HG03064 (cell line): ENCODE measurements around the gene RRM1.
A peak's percentile ranks its signal among the peaks of the same experiment; 100 is the strongest.
"Not testable (repeated sequence)": the region's sequence is repeated elsewhere in the genome, so short reads cannot be mapped to it uniquely, and the experiment has no call there.

ENCODE experiments used
- ATAC-seq: cut with Tn5 transposase; IDR thresholded peaks from one replicate; pipeline ENCODE4 v1.9.1; 2021; ENCODE audit warnings: low read depth; ENCODE audit not compliant: unreplicated experiment

The RRM1 gene

DNA sequence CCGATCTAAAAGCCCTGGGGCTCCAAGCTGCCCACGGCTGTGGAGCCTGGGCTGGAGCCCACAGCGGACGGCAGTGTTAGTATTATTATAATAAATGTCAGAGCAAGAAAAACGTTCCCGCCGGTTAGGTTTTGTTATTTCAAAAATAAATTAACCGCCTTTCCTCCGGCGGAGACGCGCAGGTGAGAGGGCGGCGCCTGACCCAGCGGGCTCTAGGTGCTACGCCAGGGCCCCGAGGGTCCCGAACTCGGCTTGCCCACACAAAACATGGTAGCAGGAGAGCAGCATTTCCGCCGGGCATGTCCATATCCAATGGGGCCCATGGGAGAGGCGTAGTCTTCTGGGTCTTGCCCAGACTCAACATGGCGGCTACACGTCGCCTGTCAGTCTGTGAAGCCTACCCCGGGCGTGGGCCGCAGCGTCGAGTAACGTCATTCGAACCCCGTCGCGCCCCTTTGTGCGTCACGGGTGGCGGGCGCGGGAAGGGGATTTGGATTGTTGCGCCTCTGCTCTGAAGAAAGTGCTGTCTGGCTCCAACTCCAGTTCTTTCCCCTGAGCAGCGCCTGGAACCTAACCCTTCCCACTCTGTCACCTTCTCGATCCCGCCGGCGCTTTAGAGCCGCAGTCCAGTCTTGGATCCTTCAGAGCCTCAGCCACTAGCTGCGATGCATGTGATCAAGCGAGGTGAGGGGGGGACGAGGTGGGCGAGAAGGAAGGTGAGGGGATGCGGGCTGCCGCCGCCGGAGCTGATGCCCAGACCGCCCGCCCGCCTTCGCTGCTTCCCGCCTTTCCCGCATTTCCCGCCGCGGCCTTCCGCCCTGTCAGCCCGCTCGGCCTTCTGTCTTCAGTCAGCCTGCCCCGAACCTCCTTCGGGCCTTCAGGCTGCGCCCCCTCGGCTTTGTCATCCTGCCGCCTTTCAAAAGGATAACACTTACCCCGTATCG is at the start of gene RRM1:
Gene RRM1, plus strand, starts transcription at position 452 of the 944 bp plus-strand sequence. Its CDS starts 214 bp downstream, at position 666.
- ATAC-seq: peak; percentile 92

DNA sequence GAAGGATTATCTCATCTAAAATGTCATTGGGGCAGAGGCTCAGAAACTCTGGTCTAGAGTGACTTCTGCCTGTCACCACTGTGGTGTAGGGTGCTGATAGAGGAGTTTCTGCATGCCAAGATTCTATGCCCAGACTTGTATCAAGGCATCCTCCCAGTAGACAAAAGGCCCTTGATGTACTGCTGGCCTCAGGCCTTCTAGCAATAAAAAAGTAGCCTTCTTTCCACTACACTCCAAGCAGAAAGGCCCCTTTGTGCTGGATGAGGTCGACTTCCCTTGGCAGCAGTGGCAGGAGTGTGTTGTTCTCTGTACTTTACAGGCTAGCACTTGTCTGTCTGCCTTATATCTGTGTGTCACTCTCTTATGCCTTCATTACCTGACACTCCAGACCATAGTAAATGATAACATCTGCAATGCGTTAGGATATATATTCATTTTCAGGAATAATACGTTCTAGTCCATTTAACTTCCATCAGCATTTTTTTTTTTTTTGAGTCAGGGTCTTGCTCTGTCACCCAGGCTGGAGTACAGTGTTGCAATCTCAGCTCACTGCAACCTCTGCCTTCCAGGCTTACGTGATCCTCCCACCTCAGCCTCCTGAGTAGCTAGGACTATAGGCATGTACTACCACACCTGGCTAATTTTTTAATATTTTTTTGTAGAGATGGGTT is 49.5 kb upstream of the RRM1 start:
- no peak for ATAC-seq

DNA sequence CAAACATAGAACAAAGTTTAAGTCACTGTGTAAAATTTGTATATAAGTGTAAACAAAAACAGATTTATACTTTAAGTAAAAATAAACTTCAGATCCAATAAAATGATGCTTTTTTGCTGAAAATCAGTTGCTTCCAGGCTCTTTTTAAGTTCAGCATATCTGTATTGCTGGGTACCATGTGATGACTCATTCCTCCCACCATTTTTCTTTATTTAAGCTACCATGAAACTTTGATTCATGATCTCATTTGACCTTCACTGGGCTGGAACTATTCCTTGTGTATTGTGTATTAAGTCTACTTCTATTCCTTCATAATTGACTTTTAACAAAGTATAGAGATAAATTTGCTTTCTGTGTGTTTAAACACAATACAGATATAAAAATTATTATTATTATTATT is 46.3 kb upstream of the RRM1 start:
- no peak for ATAC-seq

DNA sequence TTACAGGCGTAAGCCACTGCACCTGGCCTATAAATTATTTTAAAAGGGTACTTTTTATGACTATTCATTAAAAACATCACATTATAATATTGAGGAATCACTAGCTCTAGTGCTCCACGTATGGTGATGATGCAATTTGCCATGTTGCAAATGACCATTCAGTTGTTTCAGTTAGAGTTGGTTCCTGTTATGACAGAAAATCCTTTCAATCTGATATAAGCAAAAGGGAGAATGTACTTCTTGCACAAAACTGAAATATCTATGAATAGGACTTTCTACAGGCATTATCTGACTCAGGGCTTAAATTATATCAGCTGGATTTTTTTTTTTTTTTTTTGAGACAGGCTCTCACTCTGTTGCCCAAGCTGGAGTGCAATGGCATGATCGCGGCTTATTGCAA is 45.6 kb upstream of the RRM1 start:
- ATAC-seq: no peak

DNA sequence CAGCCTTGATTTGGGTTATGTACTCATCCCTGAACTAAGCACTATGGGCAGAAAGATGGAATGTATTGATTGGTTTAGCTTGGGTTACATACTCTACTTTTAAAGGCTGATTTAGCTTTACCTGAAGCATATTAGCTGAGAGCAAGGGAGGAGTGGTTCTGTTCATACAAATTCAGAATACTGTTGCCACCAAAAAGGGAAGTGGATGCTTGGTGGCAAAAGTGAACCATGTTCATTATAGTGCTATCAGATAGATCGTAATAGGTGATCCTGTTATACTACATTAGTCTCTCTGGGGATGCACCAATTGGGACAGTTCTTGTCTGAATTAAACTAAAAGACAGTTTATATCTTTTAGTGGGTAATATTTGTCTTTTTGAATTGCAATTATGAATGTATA is 44.5 kb upstream of the RRM1 start:
- no peak for ATAC-seq

DNA sequence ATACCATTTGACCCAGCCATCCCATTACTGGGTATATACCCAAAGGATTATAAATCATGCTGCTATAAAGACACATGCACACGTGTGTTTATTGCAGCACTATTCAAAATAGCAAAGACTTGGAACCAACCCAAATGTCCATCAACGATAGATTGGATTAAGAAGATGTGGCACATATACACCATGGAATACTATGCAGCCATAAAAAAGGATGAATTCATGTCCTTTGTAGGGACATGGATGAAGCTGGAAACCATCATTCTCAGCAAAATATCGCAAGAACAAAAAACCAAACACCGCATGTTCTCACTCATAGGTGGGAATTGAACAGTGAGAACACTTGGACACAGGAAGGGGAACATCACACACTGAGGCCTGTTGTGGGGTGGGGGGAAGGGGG is 41.4 kb upstream of the RRM1 start:
- ATAC-seq: not testable (repeated sequence)

DNA sequence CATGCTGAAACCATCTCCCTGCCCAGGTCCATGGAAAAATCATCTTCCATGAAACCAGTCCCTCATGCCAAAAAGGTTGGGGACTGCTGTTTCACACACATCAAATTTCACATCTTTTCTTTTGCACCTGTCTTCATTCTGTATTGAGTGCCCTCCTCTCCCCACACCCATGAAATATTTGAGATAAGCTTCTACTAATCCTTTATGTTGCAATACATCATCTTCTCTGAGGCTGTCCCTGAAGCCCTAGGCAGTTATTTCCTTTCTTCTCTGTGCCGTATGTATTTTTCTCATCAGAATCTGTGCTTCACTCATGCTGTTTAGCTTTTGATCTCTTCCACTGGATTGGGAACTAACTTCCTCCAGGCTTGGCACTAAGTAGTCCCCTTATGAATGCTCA is 40.0 kb upstream of the RRM1 start:
- no peak for ATAC-seq

DNA sequence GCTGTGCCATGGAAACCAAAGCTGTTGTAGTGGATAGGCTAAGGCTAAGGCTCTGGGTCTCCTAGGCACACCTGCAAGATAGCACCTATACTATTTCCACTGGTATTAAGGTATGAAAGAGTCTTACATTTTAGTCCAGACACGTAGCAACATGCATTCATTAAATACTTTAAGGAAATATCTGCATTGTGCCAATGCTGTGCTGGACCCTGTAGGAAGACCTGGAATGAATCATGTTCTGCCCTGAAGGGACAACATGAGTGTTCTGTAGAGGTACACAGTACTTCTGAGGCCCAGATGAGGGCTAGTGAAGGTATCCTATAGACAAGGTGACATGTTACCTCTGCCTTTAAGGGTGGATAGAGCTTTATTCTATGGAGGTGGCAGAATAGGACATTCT is 35.2 kb upstream of the RRM1 start:
- ATAC-seq: no peak

DNA sequence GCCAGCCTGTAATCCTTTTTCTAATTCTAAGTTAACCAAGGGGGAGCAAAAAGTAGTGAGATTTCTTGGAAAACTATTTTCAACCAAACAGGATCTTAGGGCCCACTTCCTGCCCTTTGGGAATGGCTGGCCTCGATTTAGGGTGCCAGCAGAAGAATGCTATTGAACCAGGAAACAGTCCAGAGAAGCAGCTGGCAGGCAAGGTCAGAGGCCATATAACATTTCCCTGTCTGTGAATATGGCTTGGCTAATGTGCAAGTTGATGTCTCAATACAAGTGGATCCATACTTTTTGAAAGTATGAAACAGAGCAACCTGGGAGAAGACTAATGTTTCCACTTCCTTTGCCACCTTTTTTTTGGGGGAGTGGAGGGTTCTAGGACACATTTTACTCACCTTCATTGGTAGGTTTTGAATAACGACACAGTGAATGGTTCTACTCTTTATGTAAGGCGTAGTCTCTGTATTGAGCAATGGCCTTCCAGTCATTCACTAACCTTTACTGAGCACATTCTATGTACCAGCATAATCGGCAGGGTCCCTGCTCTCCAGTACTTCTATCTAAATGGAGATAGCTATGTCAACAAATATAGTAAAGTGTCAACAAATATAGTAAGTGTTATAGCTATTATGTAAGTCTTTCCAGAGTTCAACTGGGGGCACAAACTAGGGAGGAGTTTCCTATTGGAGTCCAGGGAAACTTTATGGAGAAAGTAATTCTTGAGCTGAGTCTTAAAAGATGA is 34.2 kb upstream of the RRM1 start:
- no peak for ATAC-seq

DNA sequence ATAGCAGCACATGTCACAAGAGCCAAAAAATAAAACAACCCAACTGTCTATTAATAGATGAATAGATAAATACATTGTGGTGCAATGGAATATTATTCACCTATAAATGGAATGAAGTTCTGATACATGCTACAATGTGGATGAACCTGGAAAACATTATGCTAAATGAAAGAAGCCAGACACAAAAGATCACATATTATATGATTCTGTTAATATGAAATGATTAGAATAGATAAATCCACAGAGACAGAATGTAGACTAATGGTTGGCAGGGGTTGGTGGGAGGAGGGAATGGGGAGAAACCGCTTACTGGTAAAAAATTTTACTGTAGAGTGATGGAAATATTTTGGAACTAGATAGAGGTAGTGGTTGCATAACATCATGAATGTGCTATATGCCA is 32.9 kb upstream of the RRM1 start:
- ATAC-seq: no peak

DNA sequence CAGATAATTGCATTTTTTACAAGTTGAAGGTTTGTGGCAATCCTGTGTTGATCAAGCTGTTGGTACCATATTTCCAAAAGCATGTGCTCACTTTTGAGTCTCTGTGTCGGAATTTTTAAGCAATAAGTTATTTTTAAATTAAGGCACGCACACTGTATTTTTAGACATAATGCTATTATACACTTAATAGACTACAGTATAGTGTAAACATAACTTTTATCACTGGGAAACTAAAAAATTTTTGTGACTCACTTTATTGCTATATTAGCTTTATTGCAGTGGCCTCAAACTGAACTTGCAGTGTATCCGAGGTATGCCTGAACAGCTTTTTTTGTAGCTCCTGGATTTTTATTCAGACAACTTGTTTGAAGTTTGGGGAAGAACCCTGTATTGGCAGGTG is 31.3 kb upstream of the RRM1 start:
- ATAC-seq: no peak

DNA sequence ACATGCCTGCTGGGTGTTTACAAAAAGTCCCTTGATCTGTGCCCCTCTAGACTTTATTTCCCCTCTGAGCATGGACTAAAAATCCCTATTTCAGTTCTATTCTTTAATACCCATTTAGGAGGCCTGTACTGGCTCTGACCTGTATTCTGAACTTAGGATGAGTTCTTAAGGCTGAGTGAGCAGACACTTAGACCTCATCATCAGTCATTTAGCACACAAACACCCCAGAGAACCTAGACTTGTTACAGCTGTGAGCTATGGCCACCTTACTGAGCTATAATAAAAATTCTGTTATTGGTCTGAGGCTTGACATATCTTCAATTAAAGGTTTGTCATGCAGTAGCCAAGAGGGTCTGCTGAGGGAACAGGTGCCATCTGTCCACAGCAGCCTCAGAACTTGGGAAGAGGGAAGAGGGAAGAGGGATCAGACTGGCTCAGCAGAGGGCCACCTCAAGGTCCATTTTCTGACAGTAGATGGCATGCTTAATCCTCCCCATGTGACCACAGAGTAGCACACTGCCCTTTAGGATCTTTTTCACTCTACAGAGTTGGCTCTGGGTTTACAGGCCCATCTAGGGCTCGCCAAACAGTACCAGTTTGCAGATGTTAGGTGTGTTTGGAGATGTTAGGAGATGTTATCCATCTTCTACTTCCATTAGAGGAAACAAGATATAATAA is 30.2 kb upstream of the RRM1 start:
- no peak for ATAC-seq

DNA sequence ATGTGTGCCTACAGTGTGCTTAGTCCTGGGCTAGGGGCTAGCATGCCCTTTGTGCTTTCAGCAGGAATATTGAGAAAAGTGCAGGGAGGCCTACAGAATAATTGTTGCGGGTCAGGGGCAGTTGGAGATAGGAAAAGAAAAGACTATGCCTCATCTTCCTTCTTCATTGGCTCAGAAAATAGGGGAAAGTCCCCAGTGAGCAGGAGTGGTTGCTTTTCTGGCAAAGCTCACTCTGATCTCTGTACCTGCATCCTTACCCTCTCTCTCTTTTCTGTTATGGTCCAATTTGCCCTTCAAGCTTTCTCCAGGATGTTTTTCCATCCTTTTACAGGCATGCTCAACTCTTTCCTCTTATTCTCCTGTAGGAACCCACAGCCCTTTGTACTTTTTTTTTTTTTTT is 29.5 kb upstream of the RRM1 start:
- ATAC-seq: no peak

DNA sequence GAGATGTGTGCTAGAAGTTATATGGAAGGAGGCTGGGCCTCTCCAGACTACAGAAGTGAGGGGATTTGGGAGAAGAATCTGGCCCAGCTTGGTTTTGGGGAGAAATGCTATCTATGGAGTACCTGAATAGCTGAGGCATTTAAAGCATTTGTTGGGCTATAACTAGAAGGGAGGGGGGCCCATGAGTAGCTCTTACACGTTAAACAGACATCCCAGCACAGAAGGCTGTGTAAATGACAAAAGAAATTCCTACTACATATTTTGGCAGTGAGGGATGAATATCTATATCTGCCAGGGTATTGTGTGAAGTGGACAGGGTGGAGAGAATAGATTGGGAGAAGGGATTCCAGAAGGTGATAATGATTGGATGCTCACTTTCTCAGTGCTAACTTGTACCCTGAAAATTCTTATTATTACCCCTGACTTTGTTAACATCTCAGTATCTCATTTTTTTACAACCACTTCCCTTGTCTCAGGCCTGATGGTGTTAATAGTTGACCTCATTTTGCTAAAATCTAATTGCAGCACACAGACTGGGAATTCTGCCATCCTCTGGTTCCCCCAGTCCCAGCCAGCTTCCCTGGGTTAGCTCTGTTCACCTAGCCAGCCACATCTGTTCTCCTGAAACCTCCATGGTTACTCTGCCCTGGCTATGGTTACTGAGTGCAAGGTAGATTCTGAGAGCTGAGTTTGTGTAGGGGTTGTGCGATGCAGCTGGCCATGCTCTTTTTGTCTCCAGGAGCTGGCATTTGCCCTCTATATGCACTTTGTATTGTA is 28.8 kb upstream of the RRM1 start:
- no peak for ATAC-seq

DNA sequence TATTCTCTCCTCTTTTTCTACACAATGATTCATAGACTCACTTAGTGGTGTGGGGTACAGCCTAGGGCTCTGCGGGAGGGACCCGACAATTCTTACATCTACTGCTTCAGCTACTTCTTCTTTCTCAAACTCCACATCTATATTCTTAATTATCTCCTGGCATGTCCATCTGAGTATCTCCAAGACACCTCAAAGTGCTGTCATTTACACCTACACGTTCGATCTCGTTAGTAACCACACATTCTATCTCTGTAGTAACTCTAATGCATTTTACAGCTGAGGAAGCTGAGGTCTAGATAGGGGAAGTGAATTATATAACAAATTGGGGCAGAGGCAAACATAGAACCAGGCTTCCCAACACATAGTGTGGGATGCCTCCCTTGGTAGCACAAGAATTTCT is 27.7 kb upstream of the RRM1 start:
- no peak for ATAC-seq

DNA sequence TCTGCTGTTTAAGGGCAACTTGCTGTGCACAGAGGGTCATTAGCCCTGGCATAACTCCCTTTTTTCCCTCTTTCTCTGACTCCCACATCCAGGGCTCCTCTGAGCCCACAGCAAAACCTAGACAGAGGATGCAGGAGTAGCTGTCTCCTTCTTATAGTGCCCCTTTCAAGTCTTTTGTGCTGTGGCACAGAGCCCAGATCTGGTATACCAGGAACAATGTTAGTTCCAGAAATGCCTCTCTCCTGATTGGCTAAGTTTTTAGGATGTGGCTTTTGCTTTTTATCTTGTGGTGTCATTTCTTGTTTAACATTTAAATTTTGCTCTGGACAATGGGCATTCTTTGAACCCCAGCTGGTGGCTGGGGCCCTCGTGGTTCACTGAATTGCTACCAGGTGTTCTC is 25.6 kb upstream of the RRM1 start:
- no peak for ATAC-seq

DNA sequence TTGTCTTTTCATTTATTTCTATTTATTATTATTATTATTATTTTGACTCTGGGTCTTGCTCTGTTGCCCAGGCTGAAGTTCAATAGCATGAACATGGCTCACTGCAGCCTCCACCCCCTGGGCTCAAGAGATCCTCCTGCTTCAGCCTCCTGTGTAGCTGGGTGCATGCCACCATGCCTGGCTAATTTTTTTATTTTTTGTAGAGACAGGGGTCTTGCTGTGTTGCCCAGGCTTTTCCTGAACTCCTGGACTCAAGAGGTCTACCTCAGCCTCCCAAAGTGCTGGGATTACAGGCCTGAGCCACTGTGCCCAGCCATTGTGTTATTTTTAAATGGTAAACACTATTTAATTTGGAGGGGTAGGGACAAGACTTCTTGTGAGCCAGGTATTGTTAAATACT is 23.3 kb upstream of the RRM1 start:
- no peak for ATAC-seq

DNA sequence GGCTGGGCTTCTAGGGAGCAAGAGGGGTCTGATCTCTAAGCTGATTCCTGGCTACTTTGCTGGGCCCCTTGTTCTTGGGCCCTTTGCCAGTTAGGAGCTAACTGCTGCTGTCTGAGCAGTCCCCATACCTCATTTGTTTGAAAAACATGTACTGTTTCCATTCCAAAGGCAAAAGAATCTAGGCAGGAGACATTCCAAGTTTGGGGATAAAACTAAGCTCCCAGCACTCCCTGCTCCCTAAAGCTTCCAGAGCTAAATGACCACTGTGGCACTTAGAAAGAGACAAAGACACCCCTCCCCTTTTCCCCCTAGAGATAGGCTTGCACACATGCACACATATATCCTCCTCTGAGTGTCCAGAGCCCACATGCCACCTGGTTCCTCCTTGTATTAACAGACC is 22.7 kb upstream of the RRM1 start:
- no peak for ATAC-seq

DNA sequence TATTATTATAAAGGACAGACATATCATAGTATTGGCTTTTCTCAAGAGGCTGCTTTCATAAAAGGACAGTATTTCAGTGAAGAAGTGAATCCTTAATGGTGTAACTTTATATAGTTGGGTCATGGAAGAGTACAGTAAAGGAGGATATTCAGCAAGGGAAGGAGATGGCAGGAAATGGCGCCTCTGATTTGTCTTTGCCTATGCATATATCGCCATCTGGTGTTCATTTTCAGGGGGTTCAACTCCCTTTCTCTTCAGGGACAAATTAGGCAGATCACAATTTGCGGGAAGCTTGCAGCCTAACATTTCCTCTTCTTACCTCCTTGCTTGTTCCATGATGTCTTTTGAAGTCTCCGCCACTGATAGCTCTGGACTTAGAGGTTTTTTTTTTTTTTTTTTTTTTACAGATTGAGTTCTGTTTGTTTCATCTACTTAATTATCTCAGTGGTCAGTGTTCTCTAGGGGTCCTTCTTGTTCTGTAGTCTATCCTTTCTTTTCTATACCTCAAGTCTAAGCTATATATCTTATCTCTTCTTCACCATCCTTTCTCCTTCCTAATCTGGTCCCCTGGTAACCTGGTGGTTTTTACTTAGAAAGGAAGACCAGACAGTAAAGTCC is 21.8 kb upstream of the RRM1 start:
- no peak for ATAC-seq

DNA sequence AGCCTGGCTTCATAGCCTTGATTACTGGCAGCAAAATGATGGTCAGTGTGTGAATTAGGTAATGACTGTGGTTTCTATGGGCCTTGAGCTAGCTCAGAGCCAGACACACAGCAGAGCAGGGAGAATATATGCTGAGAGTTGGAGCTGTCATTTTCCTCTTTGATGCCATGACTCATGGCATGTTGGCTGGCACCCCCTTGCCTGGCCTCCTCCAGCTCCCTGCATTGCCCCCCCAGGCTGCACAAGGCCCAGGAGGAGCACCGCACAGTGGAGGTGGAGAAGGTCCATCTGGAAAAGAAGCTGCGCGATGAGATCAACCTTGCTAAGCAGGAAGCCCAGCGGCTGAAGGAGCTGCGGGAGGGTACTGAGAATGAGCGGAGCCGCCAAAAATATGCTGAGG is 20.3 kb upstream of the RRM1 start:
- no peak for ATAC-seq
